ENCODE measurements around the gene GPSM1.
"Not testable (repeated sequence)": the region's sequence is repeated elsewhere in the genome, so short reads cannot be mapped to it uniquely, and the experiment has no call there.

Gene GPSM1

DNA sequence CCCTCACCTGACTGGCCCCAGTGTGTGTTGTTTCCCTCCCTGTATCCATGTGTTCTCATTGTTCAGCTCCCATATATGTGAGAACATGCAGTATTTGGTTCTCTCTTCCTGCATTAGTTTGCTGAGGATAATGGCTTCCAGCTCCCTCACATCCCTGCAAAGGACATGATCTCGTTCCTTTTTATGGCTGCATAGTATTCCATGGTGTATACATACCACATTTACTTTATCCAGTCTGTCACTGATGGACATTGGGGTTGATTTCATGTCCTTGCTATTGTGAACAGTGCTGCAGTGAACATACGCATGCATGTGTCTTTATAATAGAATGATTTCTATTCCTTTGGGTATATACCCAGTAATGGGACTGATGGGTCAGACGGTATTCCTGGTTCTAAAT, 7.4 kb upstream of the GPSM1 start:
- not testable (repeated sequence) for DNase-seq

GRCh38 chr9:136320972-136321371, 6.4 kb upstream of the GPSM1 start:
- DNase-seq: not testable (repeated sequence)

- no peak for DNase-seq
Observed at GRCh38 chr9:136321561-136321960, 5.8 kb upstream of the GPSM1 start.

DNA sequence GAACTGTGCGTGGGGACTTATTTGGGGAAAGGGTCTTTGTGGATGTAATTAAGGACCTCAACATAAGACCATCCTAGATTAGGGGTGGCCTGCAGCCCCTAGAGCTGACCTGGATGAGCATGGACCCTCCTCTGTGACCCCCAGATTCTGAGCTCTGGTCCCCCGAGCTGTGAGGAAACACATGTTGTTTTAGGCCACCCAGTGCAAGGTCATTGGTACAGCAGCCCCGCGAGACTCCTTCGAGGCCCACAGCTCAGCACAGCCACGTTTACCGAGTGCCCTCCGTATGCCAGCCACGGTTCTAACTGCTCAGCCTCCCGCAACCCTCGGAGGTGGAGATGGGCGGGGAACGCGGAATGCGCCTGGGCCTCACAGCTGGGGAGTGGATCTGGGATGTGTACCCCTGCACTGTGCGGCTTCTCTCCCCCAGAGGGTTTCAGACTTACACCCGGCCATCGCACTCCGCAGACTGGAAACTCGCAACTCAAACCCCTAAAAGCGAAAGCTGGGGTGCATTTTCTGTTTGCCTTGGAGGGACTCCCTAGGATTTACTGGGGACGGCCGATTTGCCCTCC, 4.5 kb upstream of the GPSM1 start:
- no peak for DNase-seq

GRCh38 chr9:136323371-136323789, 4.0 kb upstream of the GPSM1 start:
- no peak for DNase-seq

DNA sequence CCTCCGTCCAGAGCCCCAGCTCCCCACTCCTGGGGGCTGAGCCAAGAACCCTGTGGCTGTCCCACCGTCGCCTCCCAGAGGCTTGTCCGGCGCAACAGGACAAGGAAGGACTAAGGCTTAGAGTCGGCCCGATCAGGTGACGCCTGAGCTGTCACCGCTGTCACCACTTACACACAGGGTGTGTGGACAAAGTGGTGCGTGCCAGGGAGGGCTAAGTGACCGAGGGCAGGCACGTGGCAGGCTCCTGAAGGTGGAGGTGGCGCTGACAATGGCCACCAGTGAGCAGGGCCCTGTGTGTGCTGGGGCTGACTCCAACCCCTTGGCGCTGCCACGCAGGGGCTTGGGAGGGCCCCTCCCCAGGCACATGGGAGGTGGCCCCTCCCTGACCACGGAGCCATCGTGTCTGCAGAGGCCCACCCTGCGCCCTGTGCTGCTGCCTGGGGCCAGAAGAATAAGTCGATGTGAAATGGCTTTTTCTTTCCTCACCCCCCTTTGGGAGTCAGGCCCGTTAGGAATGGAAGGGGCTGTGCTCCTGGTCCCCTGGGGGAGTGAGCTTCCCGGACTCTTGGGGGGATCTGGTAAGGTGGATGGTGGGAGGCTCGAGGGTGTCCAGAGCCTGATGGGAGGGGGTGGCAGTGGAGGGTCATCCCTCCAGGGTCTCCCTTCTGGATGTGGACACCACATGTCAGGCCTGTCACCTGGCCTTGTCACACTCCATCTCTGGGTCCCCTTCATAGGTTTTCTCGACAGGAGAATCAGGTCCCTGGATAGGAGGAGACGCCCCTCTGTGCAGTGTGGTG, 2.6 kb upstream of the GPSM1 start:
- no peak for DNase-seq

DNA sequence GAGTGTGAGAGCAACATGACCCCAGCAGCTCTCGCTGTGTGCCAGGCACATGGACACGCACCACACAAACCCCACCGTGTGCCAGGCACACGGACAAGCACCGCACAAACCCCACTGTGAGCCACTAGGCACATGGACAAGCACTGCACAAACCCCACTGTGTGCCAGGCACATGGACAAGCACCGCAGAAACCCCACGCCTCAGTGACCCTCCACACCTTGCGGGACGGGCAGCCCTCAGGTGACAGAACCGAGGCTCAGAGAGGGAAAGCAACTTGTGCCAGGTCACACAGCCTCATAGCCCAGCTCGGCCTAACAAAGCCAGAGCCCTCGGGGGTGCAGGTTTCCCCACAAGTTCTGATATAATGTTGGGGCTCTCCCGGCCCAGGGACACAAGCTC, 2.0 kb upstream of the GPSM1 start:
- DNase-seq: no peak

GRCh38 chr9:136326061-136326760, 1.1 kb upstream of the GPSM1 start:
- no peak for DNase-seq

DNA sequence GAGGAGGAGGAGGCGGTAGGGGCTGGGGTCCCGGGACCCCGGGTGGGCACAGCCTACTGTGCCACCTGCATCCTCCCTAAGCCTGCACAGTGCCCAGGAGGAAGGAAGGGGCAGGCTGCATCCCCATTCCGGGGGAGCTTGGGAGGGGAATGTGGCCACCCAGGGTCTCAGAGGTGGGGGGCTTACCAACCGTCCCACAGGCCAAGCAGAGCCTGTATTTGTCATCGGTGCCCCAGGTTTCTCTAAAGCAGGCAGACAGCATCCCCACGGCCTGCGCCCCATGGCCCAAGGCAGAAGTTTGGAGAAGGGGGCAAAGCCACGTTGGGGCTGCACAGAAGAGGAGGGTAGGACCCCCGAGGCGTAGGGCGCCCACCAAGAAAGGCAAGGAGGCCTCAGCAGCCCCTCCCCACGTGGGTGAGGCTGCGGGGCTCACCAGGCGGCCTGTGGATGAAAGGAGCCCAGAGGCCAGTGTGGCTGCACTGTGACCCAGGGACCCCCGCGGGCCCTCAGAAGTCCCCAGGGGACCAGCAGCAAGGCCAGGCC, 507 bp upstream of the GPSM1 start:
- no peak for DNase-seq

GRCh38 chr9:136328011-136328621, 777 bp downstream of the GPSM1 start:
- DNase-seq: no peak

DNA sequence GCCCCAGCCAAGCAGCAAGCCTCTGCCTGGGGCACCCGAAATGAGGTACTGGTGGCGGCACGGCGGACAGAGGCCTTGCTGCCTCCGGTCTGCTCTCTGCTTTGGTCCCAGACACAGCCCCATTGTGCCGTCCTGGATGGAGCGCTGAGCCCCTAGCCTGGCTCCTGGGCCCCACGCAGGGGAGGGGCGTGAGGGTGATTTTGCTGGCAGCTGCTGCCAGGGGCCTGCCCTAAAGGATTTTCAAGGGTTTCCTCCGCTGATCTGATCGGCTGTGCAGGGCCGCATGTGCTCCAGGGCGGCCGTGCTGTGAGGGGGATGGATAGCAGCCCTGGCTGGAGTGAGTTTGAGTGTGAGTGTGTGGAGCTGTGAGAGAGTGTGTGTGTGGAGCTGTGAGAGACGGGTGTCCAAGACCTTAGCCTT, 1.3 kb downstream of the GPSM1 start:
- no peak for DNase-seq

DNA sequence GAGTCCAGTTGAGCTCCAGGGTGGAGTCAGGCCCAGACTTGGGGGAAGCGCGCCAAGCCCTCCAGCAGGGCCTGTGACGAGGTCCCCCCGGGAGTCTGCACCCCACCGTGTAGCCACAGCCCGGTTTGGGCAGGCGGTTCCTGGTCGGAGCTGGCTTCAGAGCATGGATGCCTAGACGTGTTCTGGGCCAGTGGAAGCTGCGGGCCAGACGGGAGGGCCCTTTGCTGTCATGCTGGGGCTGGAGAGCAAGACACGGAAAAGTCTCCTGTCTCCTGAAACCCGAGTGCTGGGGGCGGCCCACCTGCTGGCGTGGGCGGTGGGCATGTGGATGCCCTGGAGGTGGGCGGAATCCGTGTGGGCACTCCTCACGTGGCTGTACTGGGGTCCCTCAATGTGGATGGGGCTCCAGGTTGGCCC, 1.9 kb downstream of the GPSM1 start:
- no peak for DNase-seq

DNA sequence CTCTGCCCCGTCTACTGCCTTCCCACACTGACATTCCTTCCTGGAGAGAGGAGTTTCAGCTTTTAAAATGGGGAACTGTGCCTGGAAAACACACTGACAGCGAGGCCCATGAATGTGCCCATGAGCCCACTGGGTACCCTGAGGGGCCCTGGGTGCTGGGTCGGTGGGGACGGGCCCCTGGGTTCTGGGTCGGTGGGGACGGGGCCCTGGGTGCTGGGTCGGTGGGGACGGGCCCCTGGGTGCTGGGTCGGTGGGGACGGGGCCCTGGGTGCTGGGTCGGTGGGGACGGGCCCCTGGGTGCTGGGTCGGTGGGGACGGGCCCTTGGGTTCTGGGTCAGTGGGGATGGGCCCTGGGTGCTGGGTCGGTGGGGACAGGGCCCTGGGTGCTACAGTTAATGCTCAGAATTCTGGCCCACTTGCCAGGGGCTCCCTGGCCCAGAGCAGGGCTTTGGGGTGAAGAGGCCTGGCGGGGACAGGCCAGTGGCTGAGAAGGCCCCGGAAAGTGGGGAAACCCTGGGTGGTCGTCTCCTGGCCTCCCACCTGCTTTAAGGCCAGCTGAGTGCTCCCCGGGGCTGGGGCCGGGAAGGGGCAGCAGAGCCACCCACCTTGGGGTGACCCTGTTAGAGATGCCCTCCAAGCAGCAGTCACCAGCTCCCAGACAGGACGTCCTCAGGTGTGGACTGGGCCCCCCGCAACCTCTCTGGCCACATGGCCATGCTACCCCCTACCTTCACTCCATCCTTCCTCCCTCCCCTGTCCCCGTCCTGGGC, 2.5 kb downstream of the GPSM1 start:
- DNase-seq: no peak

- no peak for DNase-seq
Observed at GRCh38 chr9:136330406-136330990, 3.2 kb downstream of the GPSM1 start.

- DNase-seq: no peak
Observed at GRCh38 chr9:136331030-136331429, 3.7 kb downstream of the GPSM1 start.

DNA sequence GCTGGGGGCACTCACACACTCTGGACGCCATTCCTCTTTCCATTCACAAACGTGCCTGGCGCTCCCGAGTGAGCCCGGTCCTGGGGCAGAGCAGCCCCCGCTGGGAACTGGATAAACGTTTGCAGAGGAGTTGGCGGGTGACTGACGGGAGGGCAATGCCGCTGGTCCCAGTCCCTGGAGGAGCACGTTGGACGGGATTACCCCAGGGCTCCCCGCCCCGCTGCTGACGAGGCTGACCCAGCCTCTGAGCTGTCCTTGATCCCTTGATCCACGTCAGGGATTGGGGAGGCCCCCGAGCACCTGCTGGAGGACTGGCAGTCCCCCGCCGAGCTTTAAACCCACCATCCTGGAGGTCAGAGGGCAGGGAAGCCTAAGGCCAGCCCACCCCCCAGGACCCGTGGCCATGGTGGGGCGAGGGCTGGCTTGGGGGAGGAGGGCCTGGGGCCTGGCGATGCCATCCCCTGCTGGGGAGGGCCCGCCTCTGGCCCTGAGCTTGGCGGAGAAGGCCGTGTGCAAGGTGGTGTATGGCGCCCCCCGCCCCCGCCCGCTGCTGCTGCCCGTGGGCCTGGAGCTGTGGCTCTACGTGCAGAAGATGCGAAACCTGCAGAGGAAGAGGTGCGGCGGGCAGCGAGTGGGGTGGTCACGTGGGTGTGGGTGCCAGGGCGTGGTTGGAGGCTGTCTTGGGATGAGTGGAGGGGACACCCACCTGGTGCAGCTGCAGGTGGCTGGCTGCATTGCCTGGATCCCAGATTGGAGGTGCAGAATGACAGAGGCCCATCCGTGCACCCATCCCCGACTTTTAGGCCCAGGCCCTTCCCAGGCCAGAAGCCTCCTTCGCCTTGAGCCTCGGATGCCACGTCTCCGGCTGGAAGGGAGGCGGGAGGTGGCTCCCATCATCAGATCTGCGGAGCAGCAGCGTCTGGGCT, 4.5 kb downstream of the GPSM1 start:
- no peak for DNase-seq

GRCh38 chr9:136332482-136332983, 5.2 kb downstream of the GPSM1 start:
- DNase-seq: no peak

DNA sequence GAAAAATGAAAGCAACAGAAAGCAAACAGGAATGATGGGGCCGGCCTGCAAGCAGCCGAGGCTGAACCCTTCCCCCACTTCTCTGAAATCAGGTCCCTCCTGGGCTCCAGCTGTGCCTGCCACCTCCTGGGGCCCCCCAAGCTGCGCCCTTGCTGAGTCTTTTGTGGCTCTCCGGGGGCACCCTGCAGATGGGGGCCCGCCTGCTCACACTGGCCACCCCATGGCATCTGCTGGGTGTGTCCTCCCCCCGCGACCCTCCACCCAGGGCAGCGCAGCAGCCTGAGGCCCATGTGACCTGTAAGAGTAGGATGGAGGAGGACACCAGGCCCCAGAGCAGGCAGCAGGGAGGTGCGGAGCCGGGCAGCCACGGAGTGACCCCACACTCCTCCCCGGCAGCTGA, 5.7 kb downstream of the GPSM1 start:
- no peak for DNase-seq

- DNase-seq: no peak
Observed at GRCh38 chr9:136333486-136333885, 6.1 kb downstream of the GPSM1 start.

DNA sequence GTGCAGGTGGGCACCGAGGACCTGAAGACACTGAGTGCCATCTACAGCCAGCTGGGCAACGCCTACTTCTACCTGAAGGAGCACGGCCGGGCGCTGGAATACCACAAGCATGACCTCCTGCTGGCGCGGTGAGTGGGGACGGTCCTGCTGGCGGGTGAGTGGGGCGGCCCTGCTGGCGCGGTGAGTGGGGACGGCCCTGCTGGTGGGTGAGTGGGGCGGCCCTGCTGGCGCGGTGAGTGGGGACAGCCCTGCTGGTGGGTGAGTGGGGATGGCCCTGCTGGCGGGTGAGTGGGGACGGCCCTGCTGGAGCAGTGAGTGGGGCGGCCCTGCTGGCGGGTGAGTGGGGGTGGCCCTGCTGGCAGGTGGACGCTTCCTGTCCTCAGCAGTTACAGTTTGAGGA, 7.2 kb downstream of the GPSM1 start:
- no peak for DNase-seq

Data from stimulated activated CD4-positive, alpha-beta T cell treated with anti-CD3 and anti-CD28 coated beads, Interleukin-4, amount 100 ng/mL, for 4 hours (primary cell).